B cell (primary cell): ENCODE data around the gene ABLIM1. TPM values are rescaled to one million over a fixed set of nuclear protein-coding genes. Genes with fewer than 3 reads are reported as not detected.

Experiments
- ATAC-seq: fragments of 200-7000 bp; cut with Tn5 transposase; one replicate; pipeline ENCODE4 v1.10.0; 2021; ENCODE audit warnings: low read depth, mild to moderate bottlenecking, moderate number of reproducible peaks, moderate library complexity
- CTCF ChIA-PET: fragments of 350-600 bp; sonication (Branson Sonifier 250); formaldehyde crosslinking; loops from one replicate; lab custom pipeline; 2021; ENCODE audit warnings: antibody characterized with exemption, inconsistent platforms; lab: Charles Lee
- POLR2A ChIA-PET: fragments of 350-600 bp; sonication (Branson Sonifier 250); formaldehyde crosslinking; loops from one replicate; lab custom pipeline; 2021; ENCODE audit warnings: antibody characterized with exemption; lab: Charles Lee
- DNase-seq: peaks from one replicate; pipeline ENCODE4 v3.0.0; 2013
- H2AFZ ChIP-seq: 2 replicates; pipeline ENCODE4 v1.6.1; 2012; ENCODE audit warnings: mild to moderate bottlenecking, low read depth, low read length; ENCODE audit not compliant: insufficient read depth, poor library complexity, severe bottlenecking
- H3K27ac ChIP-seq, 2 donors: 1 replicate in 1 of 2; 2 replicates in 1 of 2; pipeline ENCODE4 v1.5.1; 2012 to 2013; ENCODE audit warnings: low read length in 2 of 2, mild to moderate bottlenecking in 2 of 2, moderate library complexity in 1 of 2
- H3K27me3 ChIP-seq, 4 experiments: fragments of 200-600 bp in 1 of 4; sonication (generic) in 1 of 4; replicated peaks in 1 of 4; 1 replicate in 2 of 4; 2 replicates in 2 of 4; pipeline versions ENCODE4 v1.6.1 to v1.7.0; 2013 to 2016; ENCODE audit warnings: low read length in 3 of 4, mild to moderate bottlenecking in 2 of 4, mixed read lengths in 1 of 4, moderate library complexity in 1 of 4; ENCODE audit not compliant: insufficient read depth in 4 of 4, control insufficient read depth in 3 of 4; ENCODE audit errors: control extremely low read depth in 1 of 4
- H3K36me3 ChIP-seq, 2 experiments: replicated peaks in 1 of 2; 1 replicate in 1 of 2; 2 replicates in 1 of 2; pipeline versions ENCODE4 v1.6.1 to v1.7.1; 2013; ENCODE audit warnings: low read length in 1 of 2; ENCODE audit not compliant: insufficient read depth in 2 of 2, control insufficient read depth in 1 of 2; ENCODE audit errors: control extremely low read depth in 1 of 2, extremely low read depth in 1 of 2
- H3K4me1 ChIP-seq, 2 donors: fragments of 200-600 bp in 1 of 2; sonication (generic) in 1 of 2; 1 replicate in 1 of 2; 2 replicates in 1 of 2; pipeline versions ENCODE4 v1.5.1 to v1.6.1; 2013 to 2017; ENCODE audit warnings: low read length in 2 of 2; ENCODE audit not compliant: control insufficient read depth in 2 of 2, insufficient read depth in 2 of 2
- H3K4me2 ChIP-seq: replicated peaks from 2 replicates; pipeline ENCODE3; 2012; ENCODE audit warnings: mild to moderate bottlenecking, low read depth, low read length; ENCODE audit not compliant: poor library complexity, severe bottlenecking
- H3K4me3 ChIP-seq, 5 experiments: fragments of 200-600 bp in 1 of 5; sonication (generic) in 1 of 5; 1 replicate in 3 of 5; 2 replicates in 2 of 5; pipeline versions ENCODE4 v1.5.1 to v1.7.0; 2011 to 2016; ENCODE audit warnings: low read length in 4 of 5, mild to moderate bottlenecking in 4 of 5, low read depth in 2 of 5, control low read depth in 1 of 5, moderate library complexity in 1 of 5; ENCODE audit not compliant: insufficient read depth in 1 of 5; ENCODE audit errors: control extremely low read depth in 1 of 5, extremely low read depth in 1 of 5
- H3K79me2 ChIP-seq: fragments of 200-600 bp; sonication (generic); one replicate; pipeline ENCODE4 v1.6.0; 2016; ENCODE audit warnings: low read length; ENCODE audit not compliant: control insufficient read depth, insufficient read depth
- H3K9ac ChIP-seq: fragments of 200-600 bp; sonication (generic); 2 replicates; pipeline ENCODE4 v1.6.1; 2017; ENCODE audit warnings: mild to moderate bottlenecking, low read length, moderate library complexity
- H3K9me3 ChIP-seq, 3 donors: one replicate each; pipeline versions ENCODE4 v1.6.1 to v1.7.1; 2013; ENCODE audit warnings: low read length in 2 of 3; ENCODE audit not compliant: control insufficient read depth in 2 of 3, insufficient read depth in 1 of 3; ENCODE audit errors: control extremely low read depth in 1 of 3
- H4K20me1 ChIP-seq: 2 replicates; pipeline ENCODE4 v1.6.0; 2012; ENCODE audit warnings: mild to moderate bottlenecking, low read length; ENCODE audit not compliant: insufficient read depth, control insufficient read depth, poor library complexity, severe bottlenecking
- H3K27ac Mint-ChIP-seq: one replicate; pipeline ENCODE4 v1.8.0; 2021; ENCODE audit warnings: mixed read lengths
- H3K27me3 Mint-ChIP-seq: one replicate; pipeline ENCODE4 v1.8.0; 2021; ENCODE audit warnings: mixed read lengths
- H3K4me1 Mint-ChIP-seq: one replicate; pipeline ENCODE4 v1.8.0; 2021; ENCODE audit warnings: mixed read lengths
- H3K4me3 Mint-ChIP-seq: one replicate; pipeline ENCODE4 v1.8.0; 2021; ENCODE audit warnings: mixed read lengths
- H3K9me3 Mint-ChIP-seq: one replicate; pipeline ENCODE4 v1.8.0; 2022; ENCODE audit warnings: mixed read lengths; ENCODE audit not compliant: insufficient read depth
- CTCF ChIP-seq: fragments of 200-600 bp; IDR thresholded peaks from one replicate; pipeline ENCODE4 v1.8.0; 2022; ENCODE audit warnings: antibody characterized with exemption, mild to moderate bottlenecking
- EZH2 ChIP-seq: IDR thresholded peaks from 2 replicates; pipeline ENCODE4 v1.6.1; 2012; ENCODE audit warnings: borderline replicate concordance, low read depth, mild to moderate bottlenecking, moderate library complexity, low read length; ENCODE audit not compliant: insufficient read depth, poor library complexity, severe bottlenecking
- WGBS: methylation state at CpG from one replicate; pipeline ENCODE4 v1.1.5; 2013; ENCODE audit warnings: missing lambda C conversion rate; ENCODE audit not compliant: insufficient coverage; 5-methylcytosine and 5-hydroxymethylcytosine counted together
- intact Hi-C: fragments of 100-400 bp; cut with micrococcal nuclease; formaldehyde crosslinking; loops from one replicate; pipeline ENCODE4 v1.10.0; 2022
- polyA plus RNA-seq: library from polyadenylated mRNA; depleted of rRNA; stranded (reverse); fragments of >200 nt; gene quantifications from 2 replicates; pipeline ENCODE4 v1.2.3, GENCODE V29; 2012
- total RNA-seq, 2 donors: library from RNA; stranded (reverse); fragments of 120-200 nt in 1 of 2; gene quantifications; 1 replicate in 1 of 2; 2 replicates in 1 of 2; pipeline versions ENCODE4 v1.2.3 to v1.2.4, GENCODE V29; 2013 to 2022

The ABLIM1 gene
- total and polyA plus RNA-seq, 2 donors (not counting 1 experiment from before 2014, with no cell fraction given) = 55.6 to 148 TPM

GRCh38 chr10:114611617-114612016, 46.5 kb downstream of the ABLIM1 start:
- DNase-seq (no peak), ATAC-seq (no peak)
- Histone ChIP-seq H3K9me3 (no peaks in the 10 kb centered on the region), H3K4me1 (no peaks in the 10 kb centered on the region), H3K36me3 (no peaks in the 10 kb centered on the region), H3K9ac (no peak overlapping the region), H3K4me3 (no peak overlapping the region), H3K27me3 (no peaks in the 10 kb centered on the region), H4K20me1 (no peaks in the 10 kb centered on the region), H3K4me2 (no peak overlapping the region), H3K27ac (no peak overlapping the region), H2AFZ (no peak overlapping the region), H3K79me2 (no peaks in the 10 kb centered on the region)
- Mint-ChIP-seq H3K27me3 (peaks cover 3% of the 10 kb centered on the region), H3K4me3 (no peak overlapping the region), H3K9me3 (no peaks in the 10 kb centered on the region), H3K27ac (no peak overlapping the region), H3K4me1 (peaks cover 10% of the 10 kb centered on the region)
- intact Hi-C loops = no loop called here
- ChIA-PET CTCF (no interaction called here), POLR2A (no interaction called here)
- no peak for TF ChIP-seq EZH2
- no peak for TF ChIP-seq CTCF
- WGBS = no CpG with 5 or more reads among the region's 1 CpG

GRCh38 chr10:114609518-114610426, 48.3 kb downstream of the ABLIM1 start:
- ChIA-PET POLR2A (no interaction called here), CTCF (interaction anchor here (1.0 kb wide), 1 partner anchor 10 kb away, joined by 3 read pairs; no protein-coding TSS in a partner anchor)
- H3K27me3 ChIP-seq = no peaks in the 10 kb centered on the region
- no peak overlapping the region for H3K4me3 ChIP-seq
- Mint-ChIP-seq H3K27me3 (peaks cover 8% of the 10 kb centered on the region), H3K9me3 (no peaks in the 10 kb centered on the region), H3K4me1 (peaks cover 2% of the 10 kb centered on the region), H3K4me3 (no peak overlapping the region), H3K27ac (no peak overlapping the region)
- H3K9me3 ChIP-seq = no peaks in the 10 kb centered on the region
- no peak for ATAC-seq
- no peak overlapping the region for H3K9ac ChIP-seq
- intact Hi-C loops = no loop called here
- no peaks in the 10 kb centered on the region for H4K20me1 ChIP-seq
- TF ChIP-seq EZH2 = no peak
- TF ChIP-seq CTCF = no peak
- no peaks in the 10 kb centered on the region for H3K36me3 ChIP-seq
- no peak overlapping the region for H2AFZ ChIP-seq
- no peak overlapping the region for H3K4me2 ChIP-seq
- H3K79me2 ChIP-seq = no peaks in the 10 kb centered on the region
- no peaks in the 10 kb centered on the region for H3K4me1 ChIP-seq
- DNase-seq = no peak
- H3K27ac ChIP-seq = no peak overlapping the region
- 90% methylated on average over 5 of the region's 8 CpGs for WGBS
